ENCODE data around the gene CNOT4. TPM values are rescaled to one million over a fixed set of nuclear protein-coding genes. Genes with fewer than 3 reads are reported as not detected.
A peak's percentile ranks its signal among the peaks of the same experiment; 100 is the strongest.
"Not testable (repeated sequence)": the region's sequence is repeated elsewhere in the genome, so short reads cannot be mapped to it uniquely, and the experiment has no call there.

Gene CNOT4
- total and polyA plus RNA-seq, 2 of the 8 experiments (the other 6 are each of a cell fraction or from before 2014, with no cell fraction given) = 10.9 to 25.8 TPM

GRCh38 chr7:135351070-135351469 lies 158.8 kb downstream of the CNOT4 start:
- H4K8ac ChIP-seq (ENCODE audit: extremely low read depth, insufficient read depth, low read length); H4K20me1 ChIP-seq (replicated peaks in 1 of 2; ENCODE audit: control insufficient read depth in 1 of 2, insufficient read depth in 2 of 2, low read length in 2 of 2); H3K14ac ChIP-seq (ENCODE audit: insufficient read length); H2BK120ac ChIP-seq (replicated peaks; ENCODE audit: low read depth, low read length); H2BK5ac ChIP-seq (ENCODE audit: low read depth, low read length); H3K79me1 ChIP-seq (ENCODE audit: low read depth, low read length); H2BK15ac ChIP-seq (ENCODE audit: low read length); H3K4me1 ChIP-seq (replicated peaks in 1 of 4; ENCODE audit: control insufficient read depth in 3 of 4, insufficient read depth in 4 of 4, low read length in 3 of 4); H3K27me3 ChIP-seq (replicated peaks in 1 of 4; ENCODE audit: control insufficient read depth in 3 of 4, extremely low read depth in 1 of 4, insufficient read depth in 3 of 4, low read length in 3 of 4); H3K4me2 ChIP-seq (ENCODE audit: insufficient read depth in 1 of 2, low read depth in 2 of 2, low read length in 2 of 2); H2AK5ac ChIP-seq (ENCODE audit: low read depth, low read length); H3K36me3 ChIP-seq (ENCODE audit: control insufficient read depth in 2 of 4, insufficient read depth in 4 of 4, low read length in 3 of 4); H3K79me2 ChIP-seq (ENCODE audit: control insufficient read depth in 1 of 2, insufficient read depth in 2 of 2, low read length in 2 of 2); H2BK20ac ChIP-seq (ENCODE audit: low read length); FAIRE-seq; H2AFZ ChIP-seq (ENCODE audit: low read length); H3K9ac ChIP-seq (replicated peaks in 1 of 4; ENCODE audit: extremely low read depth in 1 of 4, low read depth in 3 of 4, low read length in 3 of 4); H3K23ac ChIP-seq (ENCODE audit: insufficient read length); H3K4me3 ChIP-seq (ENCODE audit: extremely low read depth in 1 of 4, insufficient read depth in 2 of 4, low read depth in 3 of 4, low read length in 4 of 4); DNase-seq (ENCODE audit: low read depth in 1 of 2, low spot score in 2 of 2); H3K9me3 ChIP-seq (ENCODE audit: insufficient read depth in 2 of 2, low read depth in 1 of 2, low read length in 1 of 2); H3K18ac ChIP-seq (ENCODE audit: extremely low read depth, low read length); H3K4ac ChIP-seq (replicated peaks; ENCODE audit: insufficient read length, low read depth, low read length); H3K27ac ChIP-seq (ENCODE audit: low read depth, low read length); POLR2A ChIA-PET (ENCODE audit: partially characterized antibody); H2BK12ac ChIP-seq (ENCODE audit: low read depth, low read length); H3K23me2 ChIP-seq (ENCODE audit: low read depth, low read length); H4K5ac ChIP-seq (ENCODE audit: insufficient read length, low read depth, low read length); H4K91ac ChIP-seq (replicated peaks; ENCODE audit: insufficient read length, low read length); H3K56ac ChIP-seq (replicated peaks; ENCODE audit: insufficient read length, low read depth, low read length): not testable (repeated sequence)
- WGBS, 2 experiments (ENCODE audit: extremely low coverage in 1 of 2, insufficient coverage in 1 of 2, insufficient read length in 1 of 2, insufficient replicate concordance in 2 of 2, low coverage in 1 of 2, low lambda C conversion rate in 2 of 2, missing lambda C conversion rate in 1 of 2) = 89% methylated on average over 9 of the region's 9 CpGs; no CpG with 5 or more reads in 1 of the 2 experiments
- CTCF ChIA-PET (ENCODE audit: partially characterized antibody) = interaction anchor here (1.1 to 3.9 kb wide), 4 partner anchors 15 to 108 kb away, joined by 3 to 12 read pairs (median 12); no protein-coding TSS in a partner anchor
- TF ChIP-seq CEBPB (IDR thresholded peaks at IDR 0.05; ENCODE audit: low read depth, low read length) = peak; percentile 77; the same call in 1 of the 2 replicates
